Measurements from ENCODE around the gene PCDH15. TPM values are rescaled to one million over a fixed set of nuclear protein-coding genes. Genes with fewer than 3 reads are reported as not detected.

Gene PCDH15
- total and polyA plus RNA-seq, 2 of the 13 experiments (the other 11 are each of a cell fraction or from before 2014, with no cell fraction given) = not detected

- no peak for TF ChIP-seq ZNF24 (IDR thresholded peaks at IDR 0.05)
Measured at GRCh38 chr10:54125098-54125747, 675.8 kb downstream of the PCDH15 start (continued).

- no peaks in the 10 kb centered on the region for H3K27me3 ChIP-seq (ENCODE audit: control insufficient read depth in 1 of 2, insufficient read depth in 2 of 2, low read length in 2 of 2)
- no peak overlapping the region for H3K4me3 ChIP-seq (replicated peaks in 1 of 3; ENCODE audit: insufficient read depth in 1 of 3, low read depth in 2 of 3, low read length in 3 of 3)
- FAIRE-seq = no peak
- in situ Hi-C loops (cut with HindIII; ENCODE audit: extremely low pct_ligation_motif_present, low pct_unique_long_range_greater_than_20kb) (no loop called here), intact Hi-C loops (cut with micrococcal nuclease; ENCODE audit: unreplicated experiment) (no loop called here)
- TF ChIP-seq TBX2 (CRISPR knock-in tag; IDR thresholded peaks at IDR 0.05; ENCODE audit: borderline replicate concordance) = no peak
- TF ChIP-seq NR2F2 (IDR thresholded peaks at IDR 0.05; ENCODE audit: borderline replicate concordance, low read depth) = no peak
- no peak for TF ChIP-seq HNF1A (IDR thresholded peaks at IDR 0.05; ENCODE audit: low read depth)
- no peak for TF ChIP-seq HNF1A (CRISPR knock-in tag; IDR thresholded peaks at IDR 0.05; ENCODE audit: borderline replicate concordance)
- no peak overlapping the region for H3K9ac ChIP-seq (ENCODE audit: insufficient read depth, low read depth, low read length)
- no peaks in the 10 kb centered on the region for H4K20me1 ChIP-seq (ENCODE audit: insufficient read depth, low read length)
- H2AFZ ChIP-seq (ENCODE audit: low read length) = no peak overlapping the region
- 55% methylated on average over 6 of the region's 6 CpGs for WGBS (ENCODE audit: low lambda C conversion rate)
- H3K36me3 ChIP-seq (replicated peaks in 1 of 2; ENCODE audit: control insufficient read depth in 1 of 2, insufficient read depth in 2 of 2, low read length in 2 of 2) = no peaks in the 10 kb centered on the region
- H3K4me2 ChIP-seq (ENCODE audit: low read depth, low read length) = no peak overlapping the region
- H3K4me1 ChIP-seq (ENCODE audit: insufficient read depth, low read length) = no peaks in the 10 kb centered on the region
- no peak for ATAC-seq
- ChIA-PET CTCF (ENCODE audit: low intra/inter-chr PET ratio, low total read pairs) (no interaction called here), POLR2A (no interaction called here)
- no peak for DNase-seq (ENCODE audit: low spot score)
- BruUV-seq (replicated peaks) = no TSS peak
- no peaks in the 10 kb centered on the region for H3K79me2 ChIP-seq (ENCODE audit: insufficient read depth, low read length)
- H3K27ac ChIP-seq (ENCODE audit: extremely low read length, insufficient read depth, low read length) = no peak overlapping the region
- no peaks in the 10 kb centered on the region for H3K9me3 ChIP-seq (ENCODE audit: low read length)
Measured at GRCh38 chr10:54124209-54124885, 676.7 kb downstream of the PCDH15 start.

All from HepG2 (cell line).